ENCODE measurements around the gene CPA2. TPM values are rescaled to one million over a fixed set of nuclear protein-coding genes. Genes with fewer than 3 reads are reported as not detected.

The CPA2 gene
- total and polyA plus RNA-seq, 9 donors: 0.39 to 4.5 (median 0.54) TPM

- Histone ChIP-seq H3K9me3 (replicated peaks; ENCODE audit: control insufficient read depth, low read depth, low read length) (no peaks in the 10 kb centered on the region), H3K4me3 (ENCODE audit: low read length) (no peak overlapping the region), H3K4me1 (ENCODE audit: control insufficient read depth, insufficient read depth, low read length) (peaks cover 66% of the 10 kb centered on the region), H3K27ac (ENCODE audit: low read length) (peak overlapping the region; percentile 97), H3K27me3 (ENCODE audit: control insufficient read depth, insufficient read depth, low read length) (no peaks in the 10 kb centered on the region), H3K36me3 (ENCODE audit: control insufficient read depth, insufficient read depth, low read length) (no peaks in the 10 kb centered on the region)
- peak; percentile 96 for DNase-seq
- WGBS (ENCODE audit: insufficient coverage): 67% methylated on average over 6 of the region's 15 CpGs
Observed at GRCh38 chr7:130277763-130278643, 11.3 kb downstream of the CPA2 start.

DNA sequence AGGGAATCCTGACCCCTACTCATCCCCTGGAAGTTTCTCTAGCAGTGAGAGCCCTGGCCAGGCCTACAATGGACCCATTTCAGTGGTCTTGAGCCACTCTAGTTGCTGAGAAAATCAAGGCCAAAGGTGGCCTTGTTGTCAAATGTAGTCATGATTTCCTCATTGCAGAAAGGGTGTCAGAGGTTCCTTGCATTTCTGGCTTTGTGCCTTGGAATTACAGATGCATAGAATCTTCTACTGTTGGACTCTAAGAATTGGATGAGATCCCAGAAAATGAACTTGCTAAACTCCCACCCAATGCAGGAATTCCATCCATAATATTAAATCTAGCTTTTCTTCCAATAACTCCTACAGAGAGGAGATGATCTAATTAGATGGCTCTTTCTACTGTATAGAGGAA is 12.2 kb downstream of the CPA2 start:
- Histone ChIP-seq H3K4me1 (ENCODE audit: control insufficient read depth, insufficient read depth, low read length) (peaks cover 63% of the 10 kb centered on the region), H3K9me3 (replicated peaks; ENCODE audit: control insufficient read depth, low read depth, low read length) (no peaks in the 10 kb centered on the region), H3K36me3 (ENCODE audit: control insufficient read depth, insufficient read depth, low read length) (no peaks in the 10 kb centered on the region), H3K27ac (ENCODE audit: low read length) (peak overlapping the region; percentile 97), H3K27me3 (ENCODE audit: control insufficient read depth, insufficient read depth, low read length) (no peaks in the 10 kb centered on the region), H3K4me3 (ENCODE audit: low read length) (no peak overlapping the region)
- DNase-seq: peak; percentile 99

DNA sequence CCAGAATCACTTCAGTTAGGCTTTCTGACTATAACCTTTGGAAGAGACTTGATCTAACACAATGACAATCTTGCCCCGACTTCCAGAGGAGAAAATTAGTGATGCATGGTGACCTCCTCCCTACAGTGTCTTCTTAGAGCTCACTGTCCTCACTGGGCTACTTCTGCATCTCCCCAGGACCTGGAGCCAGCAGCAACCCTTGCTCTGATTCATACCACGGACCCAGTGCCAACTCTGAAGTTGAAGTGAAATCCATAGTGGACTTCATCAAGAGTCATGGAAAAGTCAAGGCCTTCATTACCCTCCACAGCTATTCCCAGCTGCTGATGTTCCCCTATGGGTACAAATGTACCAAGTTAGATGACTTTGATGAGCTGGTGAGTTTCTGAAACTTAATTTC is 12.6 kb downstream of the CPA2 start:
- H3K27ac ChIP-seq (ENCODE audit: low read length): peak overlapping the region; percentile 97
- 50% methylated on average over 1 of the region's 2 CpGs for WGBS (ENCODE audit: insufficient coverage)
- no peaks in the 10 kb centered on the region for H3K9me3 ChIP-seq (replicated peaks; ENCODE audit: control insufficient read depth, low read depth, low read length)
- no peaks in the 10 kb centered on the region for H3K27me3 ChIP-seq (ENCODE audit: control insufficient read depth, insufficient read depth, low read length)
- H3K4me3 ChIP-seq (ENCODE audit: low read length): no peak overlapping the region
- H3K36me3 ChIP-seq (ENCODE audit: control insufficient read depth, insufficient read depth, low read length): no peaks in the 10 kb centered on the region
- H3K4me1 ChIP-seq (ENCODE audit: control insufficient read depth, insufficient read depth, low read length): peaks cover 61% of the 10 kb centered on the region
- DNase-seq: no peak

GRCh38 chr7:130279906-130280305 is 13.2 kb downstream of the CPA2 start:
- Histone ChIP-seq H3K27me3 (ENCODE audit: control insufficient read depth, insufficient read depth, low read length) (no peaks in the 10 kb centered on the region), H3K4me1 (ENCODE audit: control insufficient read depth, insufficient read depth, low read length) (peaks cover 59% of the 10 kb centered on the region), H3K27ac (ENCODE audit: low read length) (peak overlapping the region; percentile 97), H3K4me3 (ENCODE audit: low read length) (no peak overlapping the region), H3K9me3 (replicated peaks; ENCODE audit: control insufficient read depth, low read depth, low read length) (no peaks in the 10 kb centered on the region), H3K36me3 (ENCODE audit: control insufficient read depth, insufficient read depth, low read length) (no peaks in the 10 kb centered on the region)
- no CpG with 5 or more reads among the region's 1 CpG for WGBS (ENCODE audit: insufficient coverage)
- DNase-seq: peak; percentile 77

DNA sequence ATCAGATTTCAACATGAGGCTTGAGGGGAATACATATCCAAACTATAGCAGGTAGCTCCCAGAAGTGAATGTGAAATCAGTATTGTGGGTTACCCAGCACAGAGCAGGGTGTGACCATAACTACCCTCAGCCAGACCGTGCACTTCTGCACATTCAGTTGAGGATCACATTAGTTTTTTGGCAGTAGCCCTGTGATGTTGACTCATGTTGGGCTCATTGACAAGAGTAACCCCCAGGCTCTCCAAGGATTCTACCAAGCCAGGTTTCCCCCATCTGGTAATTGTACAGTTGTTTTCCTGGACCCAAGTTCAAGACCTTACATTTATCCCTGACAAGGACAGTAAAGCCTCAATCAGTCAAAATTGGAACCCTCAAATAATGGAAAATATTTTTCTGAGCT is 14.6 kb downstream of the CPA2 start:
- peak; percentile 98 for DNase-seq
- peak overlapping the region; percentile 97 for H3K27ac ChIP-seq (ENCODE audit: low read length)
- H3K27me3 ChIP-seq (ENCODE audit: control insufficient read depth, insufficient read depth, low read length): no peaks in the 10 kb centered on the region
- no peaks in the 10 kb centered on the region for H3K9me3 ChIP-seq (replicated peaks; ENCODE audit: control insufficient read depth, low read depth, low read length)
- peaks cover 49% of the 10 kb centered on the region for H3K4me1 ChIP-seq (ENCODE audit: control insufficient read depth, insufficient read depth, low read length)
- no peaks in the 10 kb centered on the region for H3K36me3 ChIP-seq (ENCODE audit: control insufficient read depth, insufficient read depth, low read length)
- no peak overlapping the region for H3K4me3 ChIP-seq (ENCODE audit: low read length)
- 20% methylated on average over 1 of the region's 1 CpG for WGBS (ENCODE audit: insufficient coverage)

GRCh38 chr7:130286881-130287280 is 20.2 kb downstream of the CPA2 start:
- no peak for DNase-seq
- Histone ChIP-seq H3K4me1 (ENCODE audit: control insufficient read depth, insufficient read depth, low read length) (peaks cover 8% of the 10 kb centered on the region), H3K9me3 (replicated peaks; ENCODE audit: control insufficient read depth, low read depth, low read length) (no peaks in the 10 kb centered on the region), H3K27ac (ENCODE audit: low read length) (no peak overlapping the region), H3K27me3 (ENCODE audit: control insufficient read depth, insufficient read depth, low read length) (no peaks in the 10 kb centered on the region), H3K36me3 (ENCODE audit: control insufficient read depth, insufficient read depth, low read length) (no peaks in the 10 kb centered on the region), H3K4me3 (ENCODE audit: low read length) (no peak overlapping the region)
- WGBS (ENCODE audit: insufficient coverage): 40% methylated on average over 1 of the region's 1 CpG

DNA sequence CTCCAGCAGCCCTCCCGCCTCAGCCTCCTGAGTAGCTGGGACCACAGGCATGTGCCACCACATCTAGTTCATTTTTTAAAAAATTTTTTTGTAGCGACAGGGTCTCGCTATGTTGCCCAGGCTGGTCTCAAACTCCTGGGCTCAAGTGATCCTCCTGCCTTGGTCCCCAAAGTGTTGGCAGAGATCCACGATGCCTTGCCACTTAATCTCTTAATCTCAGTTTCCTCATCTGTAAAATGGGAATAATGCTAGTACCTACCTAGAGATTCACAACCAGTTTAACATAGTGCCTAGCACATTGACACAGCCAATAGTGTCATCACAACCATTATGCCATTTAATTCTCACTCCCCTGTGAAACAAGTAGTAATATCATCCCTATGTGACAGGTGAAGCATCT is 21.5 kb downstream of the CPA2 start:
- 92% methylated on average over 3 of the region's 4 CpGs for WGBS (ENCODE audit: insufficient coverage)
- no peaks in the 10 kb centered on the region for H3K36me3 ChIP-seq (ENCODE audit: control insufficient read depth, insufficient read depth, low read length)

DNA sequence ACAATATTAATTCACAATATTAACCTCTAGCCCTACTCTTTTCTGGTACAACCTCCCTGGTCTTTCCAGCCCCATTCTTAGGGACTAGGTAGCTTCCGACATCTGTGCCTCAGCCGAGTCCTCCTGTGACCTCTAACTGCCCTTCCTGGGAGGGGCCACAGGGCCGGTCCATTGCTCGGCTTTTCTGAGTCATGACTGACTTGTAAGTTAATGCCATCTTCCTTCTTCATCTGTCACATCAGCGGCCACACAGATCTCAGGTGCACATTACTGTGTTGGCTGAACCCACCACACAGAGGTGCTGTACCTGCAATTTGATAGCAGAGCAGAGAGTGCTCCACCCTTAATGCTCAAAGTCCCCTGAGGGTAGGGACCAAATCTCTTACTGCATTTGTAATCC is 22.2 kb downstream of the CPA2 start:
- no peak overlapping the region for H3K4me3 ChIP-seq (ENCODE audit: low read length)
- no peaks in the 10 kb centered on the region for H3K27me3 ChIP-seq (ENCODE audit: control insufficient read depth, insufficient read depth, low read length)
- DNase-seq: no peak
- H3K36me3 ChIP-seq (ENCODE audit: control insufficient read depth, insufficient read depth, low read length): no peaks in the 10 kb centered on the region
- 67% methylated on average over 5 of the region's 5 CpGs for WGBS (ENCODE audit: insufficient coverage)
- H3K4me1 ChIP-seq (ENCODE audit: control insufficient read depth, insufficient read depth, low read length): peaks cover 15% of the 10 kb centered on the region
- no peak overlapping the region for H3K27ac ChIP-seq (ENCODE audit: low read length)
- H3K9me3 ChIP-seq (replicated peaks; ENCODE audit: control insufficient read depth, low read depth, low read length): no peaks in the 10 kb centered on the region

More for the DNA sequence above, 21.5 kb downstream of the CPA2 start:
- no peaks in the 10 kb centered on the region for H3K27me3 ChIP-seq (ENCODE audit: control insufficient read depth, insufficient read depth, low read length)
- no peak overlapping the region for H3K4me3 ChIP-seq (ENCODE audit: low read length)
- no peak for DNase-seq
- H3K4me1 ChIP-seq (ENCODE audit: control insufficient read depth, insufficient read depth, low read length): peaks cover 13% of the 10 kb centered on the region
- H3K27ac ChIP-seq (ENCODE audit: low read length): no peak overlapping the region
- no peaks in the 10 kb centered on the region for H3K9me3 ChIP-seq (replicated peaks; ENCODE audit: control insufficient read depth, low read depth, low read length)

DNA sequence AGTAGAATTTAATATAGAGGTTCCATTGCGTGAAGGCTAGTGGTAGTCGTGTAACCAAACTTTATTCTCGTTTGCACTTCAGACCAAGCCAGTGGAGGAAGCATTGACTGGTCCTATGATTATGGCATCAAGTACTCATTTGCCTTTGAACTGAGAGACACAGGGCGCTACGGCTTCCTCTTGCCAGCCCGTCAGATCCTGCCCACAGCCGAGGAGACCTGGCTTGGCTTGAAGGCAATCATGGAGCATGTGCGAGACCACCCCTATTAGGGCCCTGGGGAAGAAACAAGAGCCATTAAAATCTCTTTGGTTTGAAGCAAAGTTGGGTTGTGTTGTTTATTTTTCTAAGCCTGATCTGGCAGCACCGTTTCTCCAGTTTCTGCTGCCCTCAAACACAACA is 22.8 kb downstream of the CPA2 start:
- no peak for DNase-seq
- Histone ChIP-seq H3K36me3 (ENCODE audit: control insufficient read depth, insufficient read depth, low read length) (no peaks in the 10 kb centered on the region), H3K27ac (ENCODE audit: low read length) (no peak overlapping the region), H3K4me3 (ENCODE audit: low read length) (no peak overlapping the region), H3K27me3 (ENCODE audit: control insufficient read depth, insufficient read depth, low read length) (no peaks in the 10 kb centered on the region), H3K4me1 (ENCODE audit: control insufficient read depth, insufficient read depth, low read length) (peaks cover 18% of the 10 kb centered on the region), H3K9me3 (replicated peaks; ENCODE audit: control insufficient read depth, low read depth, low read length) (no peaks in the 10 kb centered on the region)
- 88% methylated on average over 8 of the region's 9 CpGs for WGBS (ENCODE audit: insufficient coverage)

GRCh38 chr7:130290745-130291144 is 24.1 kb downstream of the CPA2 start:
- no peak overlapping the region for H3K4me3 ChIP-seq (ENCODE audit: low read length)
- no peak for DNase-seq
- H3K27me3 ChIP-seq (ENCODE audit: control insufficient read depth, insufficient read depth, low read length): no peaks in the 10 kb centered on the region
- H3K36me3 ChIP-seq (ENCODE audit: control insufficient read depth, insufficient read depth, low read length): no peaks in the 10 kb centered on the region
- no peaks in the 10 kb centered on the region for H3K9me3 ChIP-seq (replicated peaks; ENCODE audit: control insufficient read depth, low read depth, low read length)
- H3K27ac ChIP-seq (ENCODE audit: low read length): no peak overlapping the region
- peaks cover 25% of the 10 kb centered on the region for H3K4me1 ChIP-seq (ENCODE audit: control insufficient read depth, insufficient read depth, low read length)
- WGBS (ENCODE audit: insufficient coverage): 87% methylated on average over 4 of the region's 6 CpGs

Data from muscle of leg (tissue), 11 donors.